Thoracic aorta (tissue), 2 donors: ENCODE measurements around the gene MSMP. TPM values are rescaled to one million over a fixed set of nuclear protein-coding genes. Genes with fewer than 3 reads are reported as not detected.
A peak's percentile ranks its signal among the peaks of the same experiment; 100 is the strongest.

ENCODE experiments used
- ATAC-seq: fragments of 150-250 bp; one replicate; pipeline ENCODE4 v1.8.0; 2017; ENCODE audit warnings: low read depth; ENCODE audit not compliant: insufficient number of reproducible peaks, low FRiP score
- DNase-seq: peaks from one replicate; pipeline ENCODE4 v3.0.0-alpha.2; 2020; ENCODE audit warnings: low spot score
- H3K27ac ChIP-seq, 2 donors: fragments of 200-600 bp; sonication (generic); 1 replicate in 1 of 2; 2 replicates in 1 of 2; pipeline ENCODE4 v1.5.1; 2016; ENCODE audit warnings: mild to moderate bottlenecking in 2 of 2, moderate library complexity in 2 of 2
- H3K27me3 ChIP-seq: fragments of 200-600 bp; sonication (generic); replicated peaks from 2 replicates; pipeline ENCODE4 v1.6.0; 2016; ENCODE audit warnings: mild to moderate bottlenecking; ENCODE audit not compliant: insufficient read depth
- H3K36me3 ChIP-seq: fragments of 200-600 bp; sonication (generic); one replicate; pipeline ENCODE4 v1.5.1; 2016
- H3K4me1 ChIP-seq, 2 donors: fragments of 200-600 bp; sonication (generic); 1 replicate in 1 of 2; 2 replicates in 1 of 2; pipeline versions ENCODE4 v1.5.1 to v1.6.0; 2016; ENCODE audit warnings: low read depth in 2 of 2, mild to moderate bottlenecking in 1 of 2; ENCODE audit not compliant: control insufficient read depth in 1 of 2
- H3K4me3 ChIP-seq: fragments of 200-600 bp; sonication (generic); 2 replicates; pipeline ENCODE4 v1.5.1; 2016; ENCODE audit warnings: mild to moderate bottlenecking
- H3K9me3 ChIP-seq: fragments of 200-600 bp; sonication (generic); 2 replicates; pipeline ENCODE4 v1.5.1; 2016
- total RNA-seq, 2 donors: library from RNA; depleted of rRNA; stranded (reverse); fragments of >200 nt; gene quantifications; one replicate each; pipeline versions ENCODE4 v1.1.0 to v1.2.3, GENCODE V29; 2016
- TF ChIP-seq, protein P1 (sequence below): fragments of 200-600 bp; sonication (generic); IDR thresholded peaks from one replicate; pipeline ENCODE4 v1.5.1; 2019; ENCODE audit warnings: antibody characterized with exemption

The MSMP gene
- total RNA-seq, 2 donors from 2014 or later, result not detected

GRCh38 chr9:35712762-35713400 lies 41.2 kb downstream of the MSMP start:
- no peak for DNase-seq
- TF ChIP-seq, protein P1, sequence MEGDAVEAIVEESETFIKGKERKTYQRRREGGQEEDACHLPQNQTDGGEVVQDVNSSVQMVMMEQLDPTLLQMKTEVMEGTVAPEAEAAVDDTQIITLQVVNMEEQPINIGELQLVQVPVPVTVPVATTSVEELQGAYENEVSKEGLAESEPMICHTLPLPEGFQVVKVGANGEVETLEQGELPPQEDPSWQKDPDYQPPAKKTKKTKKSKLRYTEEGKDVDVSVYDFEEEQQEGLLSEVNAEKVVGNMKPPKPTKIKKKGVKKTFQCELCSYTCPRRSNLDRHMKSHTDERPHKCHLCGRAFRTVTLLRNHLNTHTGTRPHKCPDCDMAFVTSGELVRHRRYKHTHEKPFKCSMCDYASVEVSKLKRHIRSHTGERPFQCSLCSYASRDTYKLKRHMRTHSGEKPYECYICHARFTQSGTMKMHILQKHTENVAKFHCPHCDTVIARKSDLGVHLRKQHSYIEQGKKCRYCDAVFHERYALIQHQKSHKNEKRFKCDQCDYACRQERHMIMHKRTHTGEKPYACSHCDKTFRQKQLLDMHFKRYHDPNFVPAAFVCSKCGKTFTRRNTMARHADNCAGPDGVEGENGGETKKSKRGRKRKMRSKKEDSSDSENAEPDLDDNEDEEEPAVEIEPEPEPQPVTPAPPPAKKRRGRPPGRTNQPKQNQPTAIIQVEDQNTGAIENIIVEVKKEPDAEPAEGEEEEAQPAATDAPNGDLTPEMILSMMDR, result no peak
- peak overlapping the region; percentile 37 to 51 for H3K27ac ChIP-seq
- no peaks in the 10 kb centered on the region for H3K27me3 ChIP-seq
- H3K36me3 ChIP-seq, result peaks cover 88% of the 10 kb centered on the region
- H3K4me1 ChIP-seq, result peaks cover 0 to 13% of the 10 kb centered on the region in 2 donors
- H3K4me3 ChIP-seq, result no peak overlapping the region
- no peaks in the 10 kb centered on the region for H3K9me3 ChIP-seq
- no peak for ATAC-seq

GRCh38 chr9:35711501-35712428 lies 42.3 kb downstream of the MSMP start:
- DNase-seq (no peak), ATAC-seq (no peak)
- Histone ChIP-seq H3K9me3 (no peaks in the 10 kb centered on the region), H3K27ac (peak overlapping the region; percentile 37 to 51), H3K36me3 (peaks cover 88% of the 10 kb centered on the region), H3K27me3 (no peaks in the 10 kb centered on the region), H3K4me3 (no peak overlapping the region), H3K4me1 (peaks cover 0 to 10% of the 10 kb centered on the region in 2 donors)
- TF ChIP-seq, protein P1, result no peak

GRCh38 chr9:35710818-35711500 lies 43.1 kb downstream of the MSMP start:
- H3K27ac ChIP-seq, result peak overlapping the region; percentile 10 to 19
- TF ChIP-seq, protein P1, result no peak
- DNase-seq (no peak), ATAC-seq (no peak)
- H3K4me1 ChIP-seq, result peaks cover 0 to 2% of the 10 kb centered on the region in 2 donors
- no peaks in the 10 kb centered on the region for H3K27me3 ChIP-seq
- no peaks in the 10 kb centered on the region for H3K9me3 ChIP-seq
- peaks cover 91% of the 10 kb centered on the region for H3K36me3 ChIP-seq
- no peak overlapping the region for H3K4me3 ChIP-seq

GRCh38 chr9:35708146-35708545 lies 45.9 kb downstream of the MSMP start:
- H3K27me3 ChIP-seq, result no peaks in the 10 kb centered on the region
- DNase-seq (no peak), ATAC-seq (no peak)
- H3K36me3 ChIP-seq, result peaks cover 92% of the 10 kb centered on the region
- no peak overlapping the region for H3K4me3 ChIP-seq
- H3K9me3 ChIP-seq, result no peaks in the 10 kb centered on the region
- H3K4me1 ChIP-seq, result no peaks in the 10 kb centered on the region
- H3K27ac ChIP-seq, result peak overlapping the region; percentile 34 to 42
- TF ChIP-seq, protein P1, result no peak

DNA sequence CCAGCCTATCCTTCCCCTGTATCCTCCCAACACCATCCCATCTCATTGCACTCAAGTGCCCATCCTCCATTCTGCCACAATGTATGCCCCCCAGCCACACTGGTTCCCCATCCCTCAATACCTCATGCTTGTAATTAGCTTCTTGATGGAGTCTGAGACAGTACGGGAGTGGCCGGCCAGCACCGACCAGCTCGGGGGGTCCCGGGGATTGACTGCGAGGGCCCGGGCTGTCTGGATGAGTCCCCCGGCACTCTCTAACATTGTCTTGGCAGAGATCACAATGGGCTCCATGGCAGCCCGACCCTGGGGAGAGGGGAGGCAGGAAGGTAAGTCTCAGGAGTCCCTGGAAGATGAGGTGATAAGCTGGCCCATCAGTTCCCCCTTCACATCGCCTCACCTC lies 47.1 kb downstream of the MSMP start:
- H3K27ac ChIP-seq, result peak overlapping the region; percentile 34 to 42
- H3K4me3 ChIP-seq, result no peak overlapping the region
- no peak for ATAC-seq
- H3K36me3 ChIP-seq, result peaks cover 92% of the 10 kb centered on the region
- H3K9me3 ChIP-seq, result no peaks in the 10 kb centered on the region
- DNase-seq, result no peak
- no peaks in the 10 kb centered on the region for H3K4me1 ChIP-seq
- TF ChIP-seq, protein P1, result no peak
- H3K27me3 ChIP-seq, result no peaks in the 10 kb centered on the region
